WTC11 (cell line): ENCODE results near the gene CALCOCO2.

ENCODE experiments used
- CREM ChIP-seq: sonication (generic); formaldehyde crosslinking; IDR thresholded peaks from 2 replicates; pipeline ENCODE4 v1.8.1; 2022; ENCODE audit warnings: mild to moderate bottlenecking, missing genetic modification reagents, moderate library complexity
- FOXJ3 ChIP-seq: sonication (generic); formaldehyde crosslinking; IDR thresholded peaks from 2 replicates; pipeline ENCODE4 v1.9.0; 2021; ENCODE audit warnings: missing genetic modification reagents, mild to moderate bottlenecking, borderline replicate concordance
- ZNF512 ChIP-seq: sonication (generic); formaldehyde crosslinking; IDR thresholded peaks from 2 replicates; pipeline ENCODE4 v1.8.1; 2022; ENCODE audit warnings: missing genetic modification reagents, borderline replicate concordance
- TF ChIP-seq, protein P1 (sequence below): fragments of 200-600 bp; IDR thresholded peaks from 2 replicates; pipeline ENCODE4 v1.8.0; 2022; ENCODE audit warnings: antibody characterized with exemption

DNA sequence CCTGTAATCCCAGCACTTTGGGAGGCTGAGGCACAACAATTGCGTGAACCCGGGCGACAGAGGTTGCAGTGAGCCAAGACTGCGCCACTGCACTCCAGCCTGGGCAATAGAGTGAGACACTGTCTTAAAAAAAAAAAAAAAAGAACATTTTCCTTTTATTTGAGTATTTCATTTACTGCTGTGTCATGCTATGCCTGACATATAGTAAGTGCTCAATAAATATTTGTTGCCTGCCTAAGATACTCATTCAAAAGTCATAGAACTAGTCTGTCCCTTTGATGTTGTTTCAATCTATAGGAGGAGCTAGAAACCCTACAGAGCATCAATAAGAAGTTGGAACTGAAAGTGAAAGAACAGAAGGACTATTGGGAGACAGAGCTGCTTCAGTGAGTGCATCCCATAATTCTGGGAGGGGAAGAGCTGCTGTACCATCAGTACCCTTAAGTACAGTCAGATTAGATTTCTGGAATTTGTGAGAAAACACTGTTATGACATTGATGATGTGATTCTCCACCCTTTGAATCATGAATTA is 20.0 kb downstream of the CALCOCO2 start:
- TF ChIP-seq, protein P1, sequence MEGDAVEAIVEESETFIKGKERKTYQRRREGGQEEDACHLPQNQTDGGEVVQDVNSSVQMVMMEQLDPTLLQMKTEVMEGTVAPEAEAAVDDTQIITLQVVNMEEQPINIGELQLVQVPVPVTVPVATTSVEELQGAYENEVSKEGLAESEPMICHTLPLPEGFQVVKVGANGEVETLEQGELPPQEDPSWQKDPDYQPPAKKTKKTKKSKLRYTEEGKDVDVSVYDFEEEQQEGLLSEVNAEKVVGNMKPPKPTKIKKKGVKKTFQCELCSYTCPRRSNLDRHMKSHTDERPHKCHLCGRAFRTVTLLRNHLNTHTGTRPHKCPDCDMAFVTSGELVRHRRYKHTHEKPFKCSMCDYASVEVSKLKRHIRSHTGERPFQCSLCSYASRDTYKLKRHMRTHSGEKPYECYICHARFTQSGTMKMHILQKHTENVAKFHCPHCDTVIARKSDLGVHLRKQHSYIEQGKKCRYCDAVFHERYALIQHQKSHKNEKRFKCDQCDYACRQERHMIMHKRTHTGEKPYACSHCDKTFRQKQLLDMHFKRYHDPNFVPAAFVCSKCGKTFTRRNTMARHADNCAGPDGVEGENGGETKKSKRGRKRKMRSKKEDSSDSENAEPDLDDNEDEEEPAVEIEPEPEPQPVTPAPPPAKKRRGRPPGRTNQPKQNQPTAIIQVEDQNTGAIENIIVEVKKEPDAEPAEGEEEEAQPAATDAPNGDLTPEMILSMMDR = no peak
- TF ChIP-seq CREM (CRISPR knock-in tag) (no peak), ZNF512 (CRISPR knock-in tag) (no peak), FOXJ3 (CRISPR knock-in tag) (no peak)
